Measurements from ENCODE around the gene DEGS1. TPM values are rescaled to one million over a fixed set of nuclear protein-coding genes. Genes with fewer than 3 reads are reported as not detected.
A peak's percentile ranks its signal among the peaks of the same experiment; 100 is the strongest.

DEGS1 gene
- total RNA-seq, 1 donor from 2014 or later = 261 TPM

DNA sequence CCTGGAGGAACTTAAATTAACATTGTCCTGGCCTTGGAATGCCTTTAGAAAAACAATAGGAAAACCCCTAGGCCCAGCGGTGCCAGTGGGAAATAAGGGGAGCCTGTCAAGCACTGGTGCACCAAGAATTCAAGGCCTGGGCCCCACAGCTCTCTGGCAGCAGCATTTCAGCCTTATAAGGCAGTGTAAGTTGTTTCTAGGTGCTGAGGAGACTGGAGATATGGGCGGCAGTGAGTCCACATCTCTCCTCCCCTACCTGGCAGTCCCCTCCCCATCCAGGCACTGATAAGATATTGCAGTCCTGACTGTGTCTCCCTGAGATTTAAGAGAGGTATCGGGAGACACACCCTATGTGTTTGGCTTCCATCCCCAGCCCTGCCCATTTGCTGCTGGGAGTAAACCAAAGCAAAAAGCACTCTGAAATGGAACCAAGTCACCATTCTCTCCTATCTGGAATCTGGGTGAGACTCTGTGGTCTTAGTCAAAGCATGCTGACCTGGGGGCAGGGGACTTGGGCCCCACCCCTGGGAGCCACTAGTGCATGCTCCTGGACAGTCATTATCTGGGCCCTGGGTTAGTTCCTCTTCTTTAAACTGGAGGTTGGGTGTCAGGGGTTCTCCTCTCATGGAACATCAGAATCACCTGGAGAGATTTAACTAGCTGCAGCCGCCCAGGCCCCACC, 30.5 kb downstream of the DEGS1 start:
- DNase-seq (ENCODE audit: low read depth) = peak; percentile 87

DNA sequence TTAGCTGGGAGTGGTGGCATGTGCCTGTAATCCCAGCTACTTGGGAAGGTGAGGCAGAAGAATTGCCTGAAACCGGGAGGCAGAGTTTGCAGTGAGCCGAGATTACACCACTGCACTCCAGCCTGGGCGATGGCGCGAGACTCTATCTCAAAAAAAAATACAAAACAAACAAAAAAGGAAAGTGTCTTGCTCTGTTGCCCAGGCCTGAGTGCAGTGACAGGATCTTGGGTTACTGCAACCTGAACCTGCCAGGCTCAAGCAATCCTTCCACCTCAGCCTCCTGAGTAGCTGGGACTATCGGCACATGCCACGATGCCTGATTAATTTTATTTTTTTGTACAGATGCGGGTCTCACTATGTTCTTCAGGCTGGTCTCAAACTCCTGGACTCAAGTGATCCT, 33.3 kb downstream of the DEGS1 start:
- no peak for DNase-seq (ENCODE audit: low read depth)

DNA sequence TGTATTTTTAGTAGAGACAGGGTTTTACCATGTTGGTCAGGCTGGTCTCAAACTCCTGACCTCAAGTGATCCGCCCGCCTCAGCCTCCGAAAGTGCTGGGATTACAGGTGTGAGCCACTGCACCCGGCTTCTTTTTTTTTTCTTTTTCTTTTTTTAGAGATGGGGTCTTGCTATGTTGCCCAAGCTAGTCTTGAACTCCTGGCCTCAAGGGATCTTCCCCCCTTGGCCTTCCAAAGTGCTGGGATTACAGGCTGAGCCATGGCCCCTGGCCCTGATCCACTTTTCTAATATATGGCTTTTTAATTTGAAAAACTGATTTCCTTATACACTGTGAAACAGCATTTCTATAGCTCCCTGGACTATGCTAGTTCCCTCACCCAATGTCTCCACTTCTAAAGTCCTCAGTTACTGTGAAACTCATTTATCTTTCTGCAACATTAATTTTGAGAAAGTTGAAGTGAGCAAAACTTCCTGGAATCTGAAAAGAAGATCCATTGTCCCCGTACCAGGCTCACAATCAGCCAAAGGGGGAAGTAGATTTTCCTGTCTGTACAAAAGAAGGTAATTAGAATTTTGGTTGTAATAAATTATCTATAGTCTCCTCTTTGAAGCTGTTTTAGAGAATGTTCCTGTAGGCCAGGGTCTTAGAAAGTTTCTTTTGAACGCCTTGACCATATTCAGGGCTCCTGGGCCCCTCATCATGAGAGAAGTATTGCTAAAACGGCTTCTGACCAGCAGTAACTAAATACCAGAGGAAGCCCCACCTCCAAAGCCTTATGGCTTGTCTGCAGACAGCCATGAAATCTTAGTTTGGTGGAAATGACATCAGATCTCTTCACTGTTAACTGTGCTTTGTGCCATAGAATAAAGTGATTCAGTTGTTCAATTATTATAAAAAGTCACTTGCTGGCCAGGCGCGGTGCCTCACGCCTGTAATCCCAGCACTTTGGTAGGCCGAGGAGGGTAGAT, 34.9 kb downstream of the DEGS1 start:
- DNase-seq (ENCODE audit: low read depth) = no peak

DNA sequence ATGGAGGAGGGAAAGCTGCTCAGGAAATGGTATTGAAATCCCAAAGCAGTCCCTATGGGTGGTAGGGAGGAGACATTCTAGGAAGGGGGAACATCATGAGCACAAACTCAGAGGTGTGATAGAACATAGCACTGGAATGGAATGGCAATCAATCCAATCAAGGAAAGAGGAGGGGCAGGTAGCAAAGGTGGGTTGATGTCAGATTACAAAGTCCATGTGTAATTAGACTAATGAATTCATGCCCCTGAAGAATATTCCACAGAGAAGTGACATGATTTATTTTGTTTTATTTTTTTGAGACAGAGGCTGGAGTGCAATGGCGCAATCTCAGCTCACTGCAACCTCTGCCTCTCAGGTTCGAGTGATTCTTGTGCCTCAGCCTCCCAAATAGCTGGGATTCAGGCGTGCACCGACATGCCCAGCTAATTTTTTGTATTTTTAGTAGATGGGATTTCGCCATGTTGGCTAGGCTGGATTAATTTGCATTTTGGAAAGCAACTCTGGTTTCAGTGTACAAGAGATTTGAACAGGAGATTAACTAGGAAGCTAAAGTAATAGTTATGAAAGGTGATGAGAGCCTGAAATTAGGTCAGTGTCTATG, 36.1 kb downstream of the DEGS1 start:
- DNase-seq (ENCODE audit: low read depth) = no peak

DNA sequence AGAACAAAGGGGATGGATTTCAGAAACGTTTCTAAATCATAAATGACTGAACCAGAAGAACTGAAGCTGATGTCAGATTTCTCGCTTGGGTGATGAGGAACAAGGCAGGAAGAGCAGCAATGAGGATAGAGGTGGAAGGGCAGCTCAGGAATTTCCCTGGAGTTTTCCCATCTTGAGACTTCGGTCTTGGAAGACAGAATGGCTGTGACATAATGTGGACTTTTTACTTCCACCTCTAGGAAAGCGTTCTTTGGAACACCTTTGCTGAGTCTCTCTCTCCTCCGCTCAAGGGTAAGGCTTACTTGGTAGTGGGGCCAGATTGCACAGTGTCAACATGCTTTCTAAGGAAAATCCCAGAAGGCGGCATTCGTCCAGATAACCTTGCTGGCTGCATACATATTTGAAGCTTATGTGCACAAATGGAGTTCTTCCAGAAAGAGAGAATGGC, 36.6 kb downstream of the DEGS1 start:
- DNase-seq (ENCODE audit: low read depth) = peak; percentile 78

DNA sequence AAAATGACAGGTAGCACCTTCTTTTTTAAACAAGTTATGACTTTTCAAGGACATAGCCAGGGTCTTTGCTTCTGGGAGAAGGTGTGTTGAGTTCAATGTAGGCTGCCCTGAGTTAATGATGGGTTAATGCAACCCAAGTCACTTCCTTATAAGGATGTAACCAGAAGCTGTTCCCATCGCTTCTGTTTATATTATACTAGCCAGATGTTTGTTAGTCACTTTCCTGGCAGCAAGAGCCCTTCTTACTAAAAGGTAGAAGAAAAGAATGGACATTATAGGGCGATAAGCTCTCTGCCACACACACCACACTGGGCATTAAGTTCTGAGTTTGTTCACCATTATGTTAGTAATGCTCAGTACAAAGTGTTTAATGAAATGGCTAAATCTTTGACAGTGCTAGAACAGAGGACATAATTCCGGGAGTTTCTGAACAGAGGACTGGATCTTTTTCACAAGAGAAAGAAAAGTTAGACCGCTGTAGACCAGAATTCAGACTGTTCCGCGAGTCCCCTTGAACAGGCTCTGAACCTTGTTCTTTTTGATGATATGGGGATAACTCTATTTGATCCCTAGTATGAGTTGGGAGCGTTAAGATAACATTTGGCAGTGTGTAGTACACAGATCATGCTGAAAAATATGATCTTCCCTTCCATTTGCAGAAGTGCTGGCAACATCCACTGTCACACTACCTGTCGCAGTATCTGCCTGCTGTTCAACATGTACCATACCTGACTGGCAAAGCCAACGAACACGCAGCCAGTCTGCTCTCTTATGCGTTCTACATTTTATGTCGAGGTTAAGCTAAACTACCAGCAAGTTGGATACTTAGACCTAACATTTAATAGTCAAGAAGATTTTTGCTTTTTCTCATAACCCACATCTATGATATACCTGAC, 41.0 kb downstream of the DEGS1 start:
- DNase-seq (ENCODE audit: low read depth) = peak; percentile 98

DNA sequence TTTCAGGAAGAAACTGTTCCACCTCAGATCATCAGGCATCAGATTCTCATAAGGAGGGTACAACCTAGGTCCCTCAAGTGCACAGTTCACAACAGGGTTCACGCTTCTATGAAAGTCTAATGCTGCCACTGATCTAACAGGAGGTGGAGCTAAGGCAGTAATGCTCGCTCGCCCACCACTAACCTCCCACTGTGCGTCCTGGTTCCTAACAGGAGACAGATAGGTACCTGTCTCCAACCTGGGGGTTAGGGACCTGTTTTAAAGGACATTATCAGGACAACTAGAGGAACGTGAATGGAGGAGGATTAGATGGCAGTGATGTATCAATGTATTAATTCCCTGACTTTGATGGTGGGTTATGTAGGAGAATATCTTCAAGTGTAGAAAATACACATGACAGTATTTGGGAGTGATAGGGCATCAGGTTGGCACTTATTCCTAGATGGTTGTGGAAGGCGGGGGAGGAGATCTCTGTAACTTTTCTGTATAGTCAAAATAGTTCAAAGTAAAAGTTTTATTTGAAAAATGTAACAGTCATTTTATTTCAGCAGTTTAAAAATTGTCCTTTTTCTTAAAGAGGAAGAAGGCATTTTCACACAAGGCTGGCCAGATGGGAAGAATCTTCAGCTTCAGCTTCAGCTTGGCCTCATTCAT, 43.9 kb downstream of the DEGS1 start:
- DNase-seq (ENCODE audit: low read depth) = no peak

DNA sequence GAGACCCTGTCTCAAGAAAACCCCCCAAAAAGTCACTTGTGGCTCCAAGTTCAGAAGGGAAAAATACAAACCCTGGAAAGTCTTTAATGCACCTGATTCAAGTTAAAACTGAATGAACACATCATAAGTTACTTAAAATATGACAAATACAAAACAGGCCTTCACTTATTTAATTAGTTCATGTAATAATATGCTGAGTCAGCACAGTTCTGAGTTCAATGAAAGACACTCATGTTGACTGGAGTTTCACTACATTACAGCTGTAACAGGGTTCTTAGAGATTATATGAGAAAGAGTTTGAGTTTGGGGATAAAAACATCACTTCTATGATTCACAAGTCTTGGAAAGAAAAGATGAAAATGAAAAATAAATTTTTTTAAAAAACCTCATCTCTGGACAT, 51.0 kb downstream of the DEGS1 start:
- no peak for DNase-seq (ENCODE audit: low read depth)

DNA sequence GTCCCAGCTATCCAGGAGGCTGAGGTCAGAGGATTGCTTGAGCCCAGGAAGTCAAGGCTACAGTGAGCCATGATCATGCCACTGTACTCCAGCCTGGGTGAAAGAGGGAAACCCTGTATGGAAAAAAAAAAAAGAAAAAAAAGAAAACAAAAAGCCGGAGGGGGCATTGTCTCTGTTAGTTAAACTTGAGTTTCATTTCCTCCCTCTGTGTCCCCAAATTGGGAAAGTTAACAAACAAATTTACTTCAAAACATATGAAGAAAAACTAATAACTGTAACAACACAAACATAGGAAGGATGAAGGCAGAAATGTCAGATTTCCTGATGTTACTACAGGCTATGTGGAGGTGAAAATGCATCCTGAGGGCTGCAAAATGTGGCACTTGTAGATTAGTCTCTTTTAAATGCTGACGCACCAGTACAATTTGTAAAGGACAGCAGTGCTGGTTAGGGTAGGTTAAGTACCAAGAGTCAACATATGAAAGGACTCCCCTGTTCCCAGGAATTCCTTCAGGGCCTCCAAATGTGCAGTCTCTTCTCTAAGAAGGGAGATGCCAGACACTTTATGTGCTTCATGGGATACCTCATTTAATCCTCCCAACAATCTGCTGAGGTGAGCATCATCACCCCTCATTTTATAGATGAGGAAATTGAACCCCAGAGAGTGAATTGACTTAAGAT, 52.9 kb downstream of the DEGS1 start:
- DNase-seq (ENCODE audit: low read depth) = no peak

DNA sequence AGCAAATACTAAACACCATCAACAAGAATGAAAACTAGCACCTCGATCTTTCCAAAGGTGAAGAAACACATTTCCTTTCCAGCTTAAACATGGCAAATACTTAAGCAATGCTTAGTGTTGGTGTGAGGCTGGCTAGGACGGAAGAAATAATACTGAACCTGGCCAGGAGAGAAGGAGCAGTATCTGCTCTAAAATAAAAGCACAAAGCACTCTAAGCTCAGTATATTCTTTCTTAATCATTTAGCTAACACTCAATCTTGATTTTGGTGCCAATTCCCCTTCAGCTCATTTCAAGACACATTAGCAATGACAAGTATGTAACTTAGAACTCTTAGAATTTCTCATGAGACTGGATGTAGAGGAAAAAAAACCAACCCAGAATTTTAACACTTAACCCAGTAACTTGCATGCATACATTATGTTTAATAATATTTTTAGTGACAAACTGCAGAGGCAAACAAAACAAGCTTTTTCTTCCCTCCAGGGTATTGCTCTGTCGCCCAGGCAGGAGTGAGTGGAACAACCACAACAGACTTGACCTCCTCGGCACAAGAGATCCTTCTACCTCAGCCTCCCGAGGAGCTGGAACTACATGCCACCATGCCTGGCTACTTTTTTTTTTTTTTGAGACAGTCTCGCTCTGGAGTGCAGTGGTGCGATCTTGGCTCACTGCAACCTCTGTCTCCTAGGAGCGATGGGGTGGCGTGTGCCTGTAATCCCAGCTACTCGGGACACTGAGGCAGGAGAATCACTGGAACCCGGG, 54.3 kb downstream of the DEGS1 start:
- DNase-seq (ENCODE audit: low read depth) = no peak

DNA sequence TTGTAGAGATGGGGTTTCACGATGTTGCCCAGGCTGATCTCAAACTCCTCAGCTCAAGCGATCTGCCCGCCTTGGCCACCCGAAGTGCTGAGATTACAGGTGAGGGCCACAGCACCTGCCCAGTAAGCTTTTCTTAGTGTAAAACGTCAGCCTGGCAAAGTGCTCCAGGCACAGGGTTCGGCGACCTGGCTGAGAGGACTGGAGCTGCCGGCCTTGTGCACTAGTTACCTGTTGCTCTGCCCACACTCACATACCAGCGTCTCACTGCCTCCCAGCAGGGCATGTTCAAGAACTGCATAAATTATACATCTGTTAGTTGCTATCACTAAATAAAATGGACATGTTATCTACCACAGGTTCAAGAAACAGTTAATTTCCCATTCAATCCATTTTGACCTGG, 55.2 kb downstream of the DEGS1 start:
- peak; percentile 21 for DNase-seq (ENCODE audit: low read depth)

DNA sequence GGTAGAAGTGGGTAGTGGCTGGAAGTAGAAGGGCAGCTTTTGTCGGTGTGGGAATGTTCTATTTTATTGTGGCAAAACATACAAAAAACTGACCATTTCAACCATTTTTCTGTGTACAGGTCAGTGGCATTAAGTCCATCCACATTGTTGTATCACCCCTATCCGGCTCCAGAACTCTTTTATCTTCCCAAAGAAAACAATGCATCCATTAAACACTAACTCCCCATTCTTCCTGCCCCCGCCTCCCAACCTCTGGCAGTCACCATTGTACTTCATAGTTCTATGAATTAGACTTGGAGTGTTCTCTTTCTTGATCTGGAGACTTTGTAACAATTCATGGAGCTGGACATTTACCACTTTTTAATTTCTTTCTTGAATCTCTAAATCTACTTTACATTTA, 55.7 kb downstream of the DEGS1 start:
- no peak for DNase-seq (ENCODE audit: low read depth)

Other genes with a start within 250 kb of the DEGS1 start
- gene FBXO28, start 69.1 kb upstream of the DEGS1 start, total RNA-seq = 59.5 and 83.0 TPM in 2 replicates
- 32.1 and 33.3 TPM in 2 replicates for gene NVL, start 146.9 kb downstream of the DEGS1 start, total RNA-seq
- gene CNIH4, start 173.6 kb downstream of the DEGS1 start, total RNA-seq = 77.0 and 122 TPM in 2 replicates

All from renal cortical epithelial cell (primary cell).